MCF 10A (cell line): Measurements from ENCODE around the gene PITHD1. TPM values are rescaled to one million over a fixed set of nuclear protein-coding genes. Genes with fewer than 3 reads are reported as not detected.
A peak's percentile ranks its signal among the peaks of the same experiment; 100 is the strongest.
"Not testable (repeated sequence)": the region's sequence is repeated elsewhere in the genome, so short reads cannot be mapped to it uniquely, and the experiment has no call there.

Experiments
- BruUV-seq: library from RNA; stranded (reverse); fragments of 400-500 nt; replicated peaks from 2 replicates; lab custom pipeline; 2021; lab: Mats Ljungman, UMichigan
- CTCF ChIA-PET: fragments of 300-600 bp; sonication (Branson Sonifier 250); formaldehyde crosslinking; extraction: SDS; loops from one replicate; lab custom pipeline; 2021; ENCODE audit warnings: antibody characterized with exemption, inconsistent platforms; lab: Yijun Ruan, JAX
- POLR2A ChIA-PET: fragments of 300-600, 350-650 bp; sonication (Branson Sonifier 250); formaldehyde crosslinking; extraction: SDS; loops from one replicate; lab custom pipeline; 2020; ENCODE audit warnings: antibody characterized with exemption, inconsistent platforms; lab: Yijun Ruan, JAX
- DNase-seq: peaks from one replicate; pipeline ENCODE4 v3.0.0-alpha.2; 2018; ENCODE audit not compliant: unreplicated experiment
- H3K27ac Mint-ChIP-seq: one replicate; pipeline ENCODE4 v1.8.0; 2022; ENCODE audit warnings: mild to moderate bottlenecking, low read depth, mixed read lengths; ENCODE audit not compliant: unreplicated experiment
- H3K27me3 Mint-ChIP-seq: one replicate; pipeline ENCODE4 v1.8.0; 2022; ENCODE audit warnings: mixed read lengths; ENCODE audit not compliant: insufficient read depth, unreplicated experiment
- H3K36me3 Mint-ChIP-seq: one replicate; pipeline ENCODE4 v1.8.0; 2022; ENCODE audit warnings: mild to moderate bottlenecking, moderate library complexity, mixed read lengths; ENCODE audit not compliant: insufficient read depth, unreplicated experiment
- H3K4me1 Mint-ChIP-seq: one replicate; pipeline ENCODE4 v1.8.0; 2022; ENCODE audit warnings: mixed read lengths; ENCODE audit not compliant: insufficient read depth, unreplicated experiment
- H3K4me3 Mint-ChIP-seq: one replicate; pipeline ENCODE4 v1.8.0; 2022; ENCODE audit warnings: mild to moderate bottlenecking, moderate library complexity, mixed read lengths; ENCODE audit not compliant: unreplicated experiment
- H3K9me3 Mint-ChIP-seq: one replicate; pipeline ENCODE4 v1.8.0; 2022; ENCODE audit warnings: mixed read lengths; ENCODE audit not compliant: unreplicated experiment
- intact Hi-C: fragments of 100-400 bp; cut with micrococcal nuclease; formaldehyde crosslinking; loops from 2 replicates; pipeline ENCODE4 v1.14.1; 2022
- total RNA-seq: library from RNA; stranded (reverse); gene quantifications from 2 replicates; pipeline ENCODE4 v1.2.3, GENCODE V29; 2022
- TF ChIP-seq, protein P1 (sequence below): fragments of 200-600 bp; IDR thresholded peaks from one replicate; pipeline ENCODE4 v1.8.0; 2022; ENCODE audit warnings: antibody characterized with exemption, mild to moderate bottlenecking; ENCODE audit not compliant: unreplicated experiment

Gene PITHD1
- total RNA-seq, 1 experiment from 2014 or later: 37.8 TPM

DNA sequence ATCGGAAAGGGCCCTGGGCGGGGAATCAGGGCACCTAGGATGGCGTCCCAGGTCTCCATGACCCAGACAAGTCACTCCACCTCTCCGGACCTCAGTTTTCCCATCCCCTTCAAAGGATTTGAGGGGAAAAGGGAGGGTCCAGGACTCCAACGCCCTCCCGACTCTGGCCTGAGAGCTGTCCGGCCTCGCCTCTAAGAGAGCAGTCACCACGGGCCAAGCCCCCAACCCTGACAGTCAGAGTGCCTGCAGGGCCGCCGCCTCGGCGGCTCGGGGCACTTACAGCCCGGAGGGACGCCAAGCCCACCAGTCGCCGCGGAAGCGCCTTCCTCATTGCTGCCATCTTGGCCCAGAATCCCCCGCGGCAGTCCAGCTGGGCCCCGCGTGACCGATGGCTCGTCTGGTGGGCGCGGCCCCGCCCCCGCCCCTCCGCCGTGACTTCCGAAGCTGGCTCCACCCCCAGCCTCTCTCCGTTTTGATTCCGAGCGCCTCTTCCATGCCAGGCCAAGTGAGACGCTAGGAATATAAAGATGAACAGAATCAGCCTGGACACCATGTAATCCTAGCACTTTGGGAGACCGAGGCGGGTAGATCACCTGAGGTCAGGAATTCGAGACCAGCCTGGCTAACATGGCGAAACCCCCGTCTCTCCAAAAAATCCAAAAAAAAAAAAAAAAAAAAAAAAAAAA, 47.0 kb downstream of the PITHD1 start, which contains the start of gene HMGCL:
Gene HMGCL (minus strand): TSS at position 354 of the 686 bp plus-strand sequence. CDS start 14 bp downstream, at position 340.
- Mint-ChIP-seq H3K27ac (peak within 1 kb of the TSS; percentile 92), H3K36me3 (peaks cover 6% of the 10 kb centered on the region), H3K27me3 (no peaks in the 10 kb centered on the region), H3K9me3 (no peaks in the 10 kb centered on the region), H3K4me3 (peak within 1 kb of the TSS; percentile 90), H3K4me1 (peaks cover 11% of the 10 kb centered on the region)
- TF ChIP-seq, protein P1, sequence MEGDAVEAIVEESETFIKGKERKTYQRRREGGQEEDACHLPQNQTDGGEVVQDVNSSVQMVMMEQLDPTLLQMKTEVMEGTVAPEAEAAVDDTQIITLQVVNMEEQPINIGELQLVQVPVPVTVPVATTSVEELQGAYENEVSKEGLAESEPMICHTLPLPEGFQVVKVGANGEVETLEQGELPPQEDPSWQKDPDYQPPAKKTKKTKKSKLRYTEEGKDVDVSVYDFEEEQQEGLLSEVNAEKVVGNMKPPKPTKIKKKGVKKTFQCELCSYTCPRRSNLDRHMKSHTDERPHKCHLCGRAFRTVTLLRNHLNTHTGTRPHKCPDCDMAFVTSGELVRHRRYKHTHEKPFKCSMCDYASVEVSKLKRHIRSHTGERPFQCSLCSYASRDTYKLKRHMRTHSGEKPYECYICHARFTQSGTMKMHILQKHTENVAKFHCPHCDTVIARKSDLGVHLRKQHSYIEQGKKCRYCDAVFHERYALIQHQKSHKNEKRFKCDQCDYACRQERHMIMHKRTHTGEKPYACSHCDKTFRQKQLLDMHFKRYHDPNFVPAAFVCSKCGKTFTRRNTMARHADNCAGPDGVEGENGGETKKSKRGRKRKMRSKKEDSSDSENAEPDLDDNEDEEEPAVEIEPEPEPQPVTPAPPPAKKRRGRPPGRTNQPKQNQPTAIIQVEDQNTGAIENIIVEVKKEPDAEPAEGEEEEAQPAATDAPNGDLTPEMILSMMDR: no peak
- ChIA-PET POLR2A (interaction anchor here (0.6 to 3.0 kb wide), 22 partner anchors 9 to 377 kb away, joined by 3 to 43 read pairs (median 4); partner anchors contain the start of genes GALE, LYPLA2, PITHD1 and PNRC2), CTCF (interaction anchor here (0.5 to 2.2 kb wide), 6 partner anchors 15 to 1149 kb away, joined by 3 to 11 read pairs (median 4); no protein-coding TSS in a partner anchor)
- DNase-seq: peak; percentile 86
- no TSS peak for BruUV-seq
- intact Hi-C loops: no loop called here

DNA sequence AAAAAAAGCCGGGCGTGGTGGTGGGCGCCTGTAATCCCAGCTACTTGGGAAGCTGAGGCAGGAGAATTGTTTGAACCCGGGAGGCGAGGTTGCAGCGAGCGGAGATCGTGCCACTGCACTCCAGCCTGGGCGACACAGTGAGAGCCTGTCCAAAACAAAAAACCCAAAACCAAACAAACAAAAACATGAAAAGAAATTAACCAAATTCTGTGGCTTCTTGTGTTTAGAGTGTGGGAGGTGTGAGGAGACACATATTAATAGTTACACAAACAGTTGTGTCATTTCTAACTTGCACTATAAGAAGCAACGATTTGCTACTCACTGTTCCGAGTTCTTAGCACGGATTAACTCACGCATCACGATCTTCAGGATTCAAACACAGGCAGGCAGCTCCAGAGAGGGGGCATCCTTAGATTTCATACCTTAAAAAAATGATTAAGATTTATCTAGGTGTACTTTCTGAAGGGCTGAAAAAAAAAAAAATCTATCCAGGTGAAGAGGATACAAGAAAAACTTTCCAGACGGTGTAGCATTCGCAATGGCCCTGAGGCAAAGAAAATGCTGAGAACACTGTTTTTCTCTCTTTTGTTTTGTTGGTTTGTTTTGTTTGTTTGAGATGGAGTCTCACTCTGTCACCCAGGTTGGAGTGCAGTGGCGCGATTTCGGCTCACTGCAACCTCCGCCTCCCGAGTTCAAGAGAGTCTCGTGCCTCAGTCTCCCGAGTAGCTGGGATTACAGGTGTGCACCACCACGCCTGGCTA, 47.7 kb downstream of the PITHD1 start:
- Mint-ChIP-seq H3K9me3 (no peaks in the 10 kb centered on the region), H3K4me3 (peak overlapping the region; percentile 90), H3K4me1 (peaks cover 11% of the 10 kb centered on the region), H3K27ac (peak overlapping the region; percentile 92), H3K27me3 (no peaks in the 10 kb centered on the region), H3K36me3 (peaks cover 1% of the 10 kb centered on the region)
- BruUV-seq: TSS peak; percentile 71
- ChIA-PET CTCF (interaction anchor here (0.5 to 1.9 kb wide), 3 partner anchors 10 to 43 kb away, joined by 3 to 11 read pairs (median 3); no protein-coding TSS in a partner anchor), POLR2A (interaction anchor here (0.6 to 3.0 kb wide), 20 partner anchors 9 to 376 kb away, joined by 3 to 43 read pairs (median 5); partner anchors contain the start of genes GALE, LYPLA2 and PITHD1)
- intact Hi-C loops: no loop called here
- no peak for DNase-seq
- TF ChIP-seq, protein P1: no peak

DNA sequence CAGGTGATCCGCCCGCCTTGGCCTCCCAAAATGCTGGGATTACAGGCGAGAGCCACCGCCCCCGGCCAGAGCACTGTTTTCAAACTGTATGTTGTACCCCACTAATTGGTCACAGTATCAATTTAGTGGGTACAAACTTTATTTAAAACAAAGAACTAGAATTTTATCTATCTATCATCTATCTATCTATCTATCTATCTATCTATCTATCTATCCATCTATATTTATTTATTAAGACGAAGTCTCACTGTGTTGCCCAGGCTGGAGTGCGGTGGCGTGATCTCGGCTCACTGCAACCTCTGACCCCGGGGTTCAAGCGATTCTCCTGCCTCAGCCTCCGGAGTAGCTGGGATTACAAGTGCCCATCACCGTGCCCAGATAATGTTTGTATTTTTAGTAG, 48.4 kb downstream of the PITHD1 start:
- ChIA-PET CTCF (interaction anchor here (0.5 to 1.2 kb wide), 2 partner anchors 11 to 43 kb away, joined by 3 read pairs; no protein-coding TSS in a partner anchor), POLR2A (interaction anchor here (0.6 to 2.6 kb wide), 3 partner anchors 13 to 104 kb away, joined by 3 to 15 read pairs (median 4); no protein-coding TSS in a partner anchor)
- peaks cover 11% of the 10 kb centered on the region for H3K4me1 Mint-ChIP-seq
- H3K4me3 Mint-ChIP-seq, H3K27ac Mint-ChIP-seq, H3K27me3 Mint-ChIP-seq, intact Hi-C loops, BruUV-seq, H3K9me3 Mint-ChIP-seq, DNase-seq, H3K36me3 Mint-ChIP-seq: not testable (repeated sequence)

DNA sequence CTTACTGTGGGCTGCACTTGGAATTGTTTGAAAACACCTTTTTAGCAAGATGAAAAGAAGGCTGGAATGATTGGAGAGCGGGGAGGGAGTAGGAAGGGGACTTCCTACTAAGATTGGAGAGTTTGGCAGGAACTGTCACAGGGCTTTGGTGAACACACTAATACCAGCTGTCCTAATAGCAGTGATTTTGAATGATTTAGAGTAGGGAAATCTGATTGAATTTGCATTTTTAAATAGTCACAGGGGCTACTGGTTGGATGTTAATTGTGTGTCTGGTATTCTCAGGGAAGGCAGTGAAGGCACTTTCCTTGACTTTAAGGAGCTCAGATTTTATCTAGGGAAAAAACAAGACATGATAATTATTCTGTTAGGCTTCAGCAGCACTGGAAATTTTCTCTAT, 49.5 kb downstream of the PITHD1 start:
- Mint-ChIP-seq H3K27ac (no peak overlapping the region), H3K4me1 (peaks cover 11% of the 10 kb centered on the region), H3K4me3 (no peak overlapping the region), H3K27me3 (no peaks in the 10 kb centered on the region), H3K36me3 (no peaks in the 10 kb centered on the region), H3K9me3 (no peaks in the 10 kb centered on the region)
- intact Hi-C loops: no loop called here
- no TSS peak for BruUV-seq
- CTCF ChIA-PET: interaction anchor here (0.6 kb wide), 1 partner anchor 17 kb away, joined by 3 read pairs; no protein-coding TSS in a partner anchor
- TF ChIP-seq, protein P1: no peak
- POLR2A ChIA-PET: interaction anchor here (1.3 kb wide), 1 partner anchor 27 kb away, joined by 4 read pairs; no protein-coding TSS in a partner anchor
- DNase-seq: no peak

DNA sequence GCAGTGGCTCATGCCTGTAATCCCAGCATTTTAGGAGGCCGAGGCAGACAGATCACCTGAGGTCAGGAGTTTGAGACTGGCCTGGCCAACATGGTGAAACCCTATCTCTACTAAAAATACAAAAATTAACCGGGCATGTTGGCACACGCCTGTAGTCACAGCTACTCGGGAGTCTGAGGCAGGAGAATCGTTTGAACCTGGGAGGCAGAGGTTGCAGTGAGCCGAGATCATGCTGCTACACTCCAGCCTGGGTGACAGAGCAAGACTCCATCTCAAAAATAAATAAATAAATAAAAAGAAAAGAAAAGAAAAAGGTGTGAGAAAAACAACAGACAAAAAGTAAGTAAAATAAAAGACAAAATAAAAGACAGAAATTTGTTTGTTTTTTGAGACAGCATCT, 55.9 kb downstream of the PITHD1 start:
- H3K27me3 Mint-ChIP-seq: peaks cover 22% of the 10 kb centered on the region
- CTCF ChIA-PET, H3K27ac Mint-ChIP-seq, H3K4me1 Mint-ChIP-seq, H3K36me3 Mint-ChIP-seq, intact Hi-C loops, BruUV-seq, H3K4me3 Mint-ChIP-seq, H3K9me3 Mint-ChIP-seq, DNase-seq: not testable (repeated sequence)
- POLR2A ChIA-PET: interaction anchor here (0.6 to 2.5 kb wide), 8 partner anchors 9 to 118 kb away, joined by 3 to 18 read pairs (median 3); partner anchors contain the start of genes HMGCL and PITHD1
